Measurements from ENCODE around the gene SLC4A1. TPM values are rescaled to one million over a fixed set of nuclear protein-coding genes. Genes with fewer than 3 reads are reported as not detected.

SLC4A1 gene
- total and polyA plus RNA-seq, 2 experiments from 2014 or later, result not detected

- Histone ChIP-seq H3K9me2 (ENCODE audit: insufficient read depth) (no peaks in the 10 kb centered on the region), H3K4me2 (ENCODE audit: unreplicated experiment) (no peak overlapping the region), H3K4me3 (no peak overlapping the region), H3K27me3 (replicated peaks; ENCODE audit: insufficient read depth) (peaks cover 3% of the 10 kb centered on the region; the same call in 1 of the 2 replicates), H3F3A (ENCODE audit: insufficient read depth) (no peaks in the 10 kb centered on the region), H3K4me1 (ENCODE audit: insufficient read depth) (no peaks in the 10 kb centered on the region), H3K79me2 (ENCODE audit: insufficient read depth) (no peaks in the 10 kb centered on the region), H2AFZ (no peak overlapping the region), H3K9ac (no peak overlapping the region), H3K36me3 (ENCODE audit: low read depth) (no peaks in the 10 kb centered on the region), H4K20me1 (ENCODE audit: insufficient read depth) (no peaks in the 10 kb centered on the region), H3K27ac (no peak overlapping the region), H3K9me3 (ENCODE audit: low read depth) (no peaks in the 10 kb centered on the region)
- TF ChIP-seq EZH2 (IDR thresholded peaks at IDR 0.05; ENCODE audit: insufficient read depth, poor library complexity, severe bottlenecking) (no peak), EZH2phosphoT487 (IDR thresholded peaks at IDR 0.05; ENCODE audit: insufficient read depth, low read depth) (no peak)
- WGBS, 2 experiments (ENCODE audit: low coverage in 1 of 2, low lambda C conversion rate in 2 of 2, missing lambda C conversion rate in 2 of 2), result 51 to 52% methylated on average over 9 of the region's 9 CpGs
- in situ Hi-C loops (cut with MboI), result no loop called here
- no peak for DNase-seq
Measured at GRCh38 chr17:44293509-44294226, 25.7 kb upstream of the SLC4A1 start.

- TF ChIP-seq EZH2phosphoT487 (IDR thresholded peaks at IDR 0.05; ENCODE audit: insufficient read depth, low read depth) (no peak), EZH2 (IDR thresholded peaks at IDR 0.05; ENCODE audit: insufficient read depth, poor library complexity, severe bottlenecking) (no peak)
- no peaks in the 10 kb centered on the region for H3K79me2 ChIP-seq (ENCODE audit: insufficient read depth)
- H2AFZ ChIP-seq, result no peak overlapping the region
- no peak overlapping the region for H3K4me3 ChIP-seq
- no peaks in the 10 kb centered on the region for H3K9me3 ChIP-seq (ENCODE audit: low read depth)
- H3F3A ChIP-seq (ENCODE audit: insufficient read depth), result no peaks in the 10 kb centered on the region
- H3K4me1 ChIP-seq (ENCODE audit: insufficient read depth), result no peaks in the 10 kb centered on the region
- no peaks in the 10 kb centered on the region for H4K20me1 ChIP-seq (ENCODE audit: insufficient read depth)
- no peaks in the 10 kb centered on the region for H3K9me2 ChIP-seq (ENCODE audit: insufficient read depth)
- no peak for DNase-seq
- H3K27me3 ChIP-seq (replicated peaks; ENCODE audit: insufficient read depth), result peaks cover 3% of the 10 kb centered on the region; the same call in 1 of the 2 replicates
- no peak overlapping the region for H3K9ac ChIP-seq
- no peak overlapping the region for H3K4me2 ChIP-seq (ENCODE audit: unreplicated experiment)
- H3K36me3 ChIP-seq (ENCODE audit: low read depth), result no peaks in the 10 kb centered on the region
- WGBS, 2 experiments (ENCODE audit: low coverage in 1 of 2, low lambda C conversion rate in 2 of 2, missing lambda C conversion rate in 2 of 2), result 62 to 70% methylated on average over 8 of the region's 8 CpGs
- H3K27ac ChIP-seq, result no peak overlapping the region
- in situ Hi-C loops (cut with MboI), result no loop called here
Measured at GRCh38 chr17:44287651-44288050, 19.7 kb upstream of the SLC4A1 start.

GRCh38 chr17:44284024-44284400, 16.1 kb upstream of the SLC4A1 start:
- WGBS, 2 experiments (ENCODE audit: low coverage in 1 of 2, low lambda C conversion rate in 2 of 2, missing lambda C conversion rate in 2 of 2), result 87 to 94% methylated on average over 4 of the region's 4 CpGs
- no peaks in the 10 kb centered on the region for H3K36me3 ChIP-seq (ENCODE audit: low read depth)
- no peak for DNase-seq
- no peak for TF ChIP-seq EZH2 (IDR thresholded peaks at IDR 0.05; ENCODE audit: insufficient read depth, poor library complexity, severe bottlenecking)
- TF ChIP-seq EZH2phosphoT487 (IDR thresholded peaks at IDR 0.05; ENCODE audit: insufficient read depth, low read depth), result no peak
- no peak overlapping the region for H3K4me3 ChIP-seq
- no peaks in the 10 kb centered on the region for H3K9me3 ChIP-seq (ENCODE audit: low read depth)
- no peaks in the 10 kb centered on the region for H3K79me2 ChIP-seq (ENCODE audit: insufficient read depth)
- no peak overlapping the region for H2AFZ ChIP-seq
- in situ Hi-C loops (cut with MboI), result no loop called here
- H3K27ac ChIP-seq, result no peak overlapping the region
- no peaks in the 10 kb centered on the region for H4K20me1 ChIP-seq (ENCODE audit: insufficient read depth)
- no peak overlapping the region for H3K4me2 ChIP-seq (ENCODE audit: unreplicated experiment)
- H3K4me1 ChIP-seq (ENCODE audit: insufficient read depth), result peaks cover 10% of the 10 kb centered on the region
- H3K27me3 ChIP-seq (replicated peaks; ENCODE audit: insufficient read depth), result no peaks in the 10 kb centered on the region; the same call in 1 of the 2 replicates
- H3F3A ChIP-seq (ENCODE audit: insufficient read depth), result peaks cover 1% of the 10 kb centered on the region; the same call in 1 of the 2 replicates
- no peak overlapping the region for H3K9ac ChIP-seq
- H3K9me2 ChIP-seq (ENCODE audit: insufficient read depth), result no peaks in the 10 kb centered on the region

GRCh38 chr17:44283344-44284023, 15.5 kb upstream of the SLC4A1 start:
- TF ChIP-seq EZH2 (IDR thresholded peaks at IDR 0.05; ENCODE audit: insufficient read depth, poor library complexity, severe bottlenecking) (no peak), EZH2phosphoT487 (IDR thresholded peaks at IDR 0.05; ENCODE audit: insufficient read depth, low read depth) (no peak)
- no peaks in the 10 kb centered on the region; the same call in 1 of the 2 replicates for H3K27me3 ChIP-seq (replicated peaks; ENCODE audit: insufficient read depth)
- no peaks in the 10 kb centered on the region for H4K20me1 ChIP-seq (ENCODE audit: insufficient read depth)
- H3K36me3 ChIP-seq (ENCODE audit: low read depth), result no peaks in the 10 kb centered on the region
- in situ Hi-C loops (cut with MboI), result no loop called here
- H3K9me3 ChIP-seq (ENCODE audit: low read depth), result no peaks in the 10 kb centered on the region
- DNase-seq, result no peak
- H2AFZ ChIP-seq, result no peak overlapping the region
- H3F3A ChIP-seq (ENCODE audit: insufficient read depth), result peaks cover 6% of the 10 kb centered on the region; the same call in 1 of the 2 replicates
- H3K4me2 ChIP-seq (ENCODE audit: unreplicated experiment), result no peak overlapping the region
- 66 to 71% methylated on average over 8 of the region's 8 CpGs for WGBS, 2 experiments (ENCODE audit: low coverage in 1 of 2, low lambda C conversion rate in 2 of 2, missing lambda C conversion rate in 2 of 2)
- H3K4me3 ChIP-seq, result no peak overlapping the region
- no peaks in the 10 kb centered on the region for H3K79me2 ChIP-seq (ENCODE audit: insufficient read depth)
- no peak overlapping the region for H3K9ac ChIP-seq
- peaks cover 16% of the 10 kb centered on the region for H3K4me1 ChIP-seq (ENCODE audit: insufficient read depth)
- H3K9me2 ChIP-seq (ENCODE audit: insufficient read depth), result no peaks in the 10 kb centered on the region
- no peak overlapping the region for H3K27ac ChIP-seq
